GM18870 (cell line): Measurements from ENCODE around the gene ZAR1.

ENCODE experiments used
- ATAC-seq: cut with Tn5 transposase; IDR thresholded peaks from one replicate; pipeline ENCODE4 v1.9.1; 2021; ENCODE audit warnings: moderate library complexity; ENCODE audit not compliant: unreplicated experiment

ZAR1 gene

GRCh38 chr4:48489683-48490011 is 405 bp upstream of the ZAR1 start:
- ATAC-seq, result no peak

GRCh38 chr4:48490680-48491513 is 845 bp downstream of the ZAR1 start:
- ATAC-seq, result no peak

- no peak for ATAC-seq
Measured at GRCh38 chr4:48491514-48492176, 1.6 kb downstream of the ZAR1 start.

- ATAC-seq, result no peak
Measured at GRCh38 chr4:48493452-48494100, 3.5 kb downstream of the ZAR1 start.

- no peak for ATAC-seq
Measured at GRCh38 chr4:48495941-48496340, 5.9 kb downstream of the ZAR1 start.

GRCh38 chr4:48498895-48499294 is 8.8 kb downstream of the ZAR1 start:
- ATAC-seq, result no peak

- ATAC-seq, result peak; percentile 89
Measured at GRCh38 chr4:48499551-48500066, 9.6 kb downstream of the ZAR1 start.

GRCh38 chr4:48503233-48504025 is 13.4 kb downstream of the ZAR1 start:
- ATAC-seq, result no peak

- no peak for ATAC-seq
Measured at GRCh38 chr4:48504026-48504330, 13.9 kb downstream of the ZAR1 start.

- ATAC-seq, result no peak
Measured at GRCh38 chr4:48504352-48504751, 14.3 kb downstream of the ZAR1 start.

GRCh38 chr4:48506716-48507115 is 16.7 kb downstream of the ZAR1 start:
- ATAC-seq, result no peak

- ATAC-seq, result no peak
Measured at GRCh38 chr4:48509543-48509942, 19.5 kb downstream of the ZAR1 start.

- no peak for ATAC-seq
Measured at GRCh38 chr4:48518143-48518542, 28.1 kb downstream of the ZAR1 start.

GRCh38 chr4:48526406-48526805 is 36.4 kb downstream of the ZAR1 start:
- ATAC-seq, result no peak

GRCh38 chr4:48538358-48538757 is 48.3 kb downstream of the ZAR1 start:
- ATAC-seq, result no peak

GRCh38 chr4:48539597-48539996 is 49.5 kb downstream of the ZAR1 start:
- no peak for ATAC-seq

GRCh38 chr4:48542888-48543287 is 52.8 kb downstream of the ZAR1 start:
- ATAC-seq, result no peak

GRCh38 chr4:48543796-48544195 is 53.7 kb downstream of the ZAR1 start:
- no peak for ATAC-seq
